ENCODE data around the gene ARRDC2. TPM values are rescaled to one million over a fixed set of nuclear protein-coding genes. Genes with fewer than 3 reads are reported as not detected.

ARRDC2 gene
- total and polyA plus RNA-seq, 2 donors (not counting 1 experiment from before 2014, with no cell fraction given): 131 to 639 TPM

- intact Hi-C loops (cut with micrococcal nuclease): no loop called here
- POLR2A ChIA-PET: interaction anchor here (0.6 kb wide), 1 partner anchor 251 kb away, joined by 4 read pairs; no protein-coding TSS in a partner anchor
Observed at GRCh38 chr19:17993076-17993813, 14.7 kb upstream of the ARRDC2 start.

More at GRCh38 chr19:17993076-17993813, 14.7 kb upstream of the ARRDC2 start:
- no peak for TF ChIP-seq CTCF (IDR thresholded peaks at IDR 0.05)
- no peak for TF ChIP-seq EZH2 (IDR thresholded peaks at IDR 0.05; ENCODE audit: borderline replicate concordance, insufficient read depth, low read depth, low read length, poor library complexity, severe bottlenecking)
- no peak for DNase-seq
- H3K4me1 ChIP-seq (ENCODE audit: control insufficient read depth in 2 of 2, insufficient read depth in 2 of 2, low read length in 2 of 2): peaks cover 0 to 8% of the 10 kb centered on the region in 2 donors
- H2AFZ ChIP-seq (ENCODE audit: insufficient read depth, low read depth, low read length, poor library complexity, severe bottlenecking): no peak overlapping the region
- CTCF ChIA-PET: interaction anchor here (0.6 to 23.7 kb wide), 5 partner anchors 17 to 134 kb away, joined by 4 to 346 read pairs (median 117); partner anchors contain the start of genes CCDC124 and RPL18A
- H3K4me3 ChIP-seq (ENCODE audit: control extremely low read depth in 1 of 5, extremely low read depth in 1 of 5, insufficient read depth in 1 of 5, low read depth in 2 of 5, low read length in 4 of 5): no peak overlapping the region
- no peaks in the 10 kb centered on the region for H3K9me3 ChIP-seq (ENCODE audit: control extremely low read depth in 1 of 3, control insufficient read depth in 2 of 3, insufficient read depth in 1 of 3, low read length in 2 of 3)
- H3K9me3 Mint-ChIP-seq (ENCODE audit: insufficient read depth): no peaks in the 10 kb centered on the region
- H4K20me1 ChIP-seq (ENCODE audit: control insufficient read depth, insufficient read depth, low read length, poor library complexity, severe bottlenecking): no peaks in the 10 kb centered on the region
- H3K27ac ChIP-seq (ENCODE audit: low read length in 2 of 2): no peak overlapping the region
- ATAC-seq (ENCODE audit: low read depth): no peak
- no peaks in the 10 kb centered on the region for H3K27me3 Mint-ChIP-seq
- no peaks in the 10 kb centered on the region for H3K27me3 ChIP-seq (replicated peaks in 1 of 4; ENCODE audit: control extremely low read depth in 1 of 4, control insufficient read depth in 3 of 4, insufficient read depth in 4 of 4, low read length in 3 of 4)
- no peak overlapping the region for H3K4me3 Mint-ChIP-seq
- H3K4me1 Mint-ChIP-seq: peaks cover 6% of the 10 kb centered on the region
- H3K4me2 ChIP-seq (replicated peaks; ENCODE audit: low read depth, low read length, poor library complexity, severe bottlenecking): no peak overlapping the region
- H3K36me3 ChIP-seq (replicated peaks in 1 of 2; ENCODE audit: control extremely low read depth in 1 of 2, control insufficient read depth in 1 of 2, extremely low read depth in 1 of 2, insufficient read depth in 2 of 2, low read length in 1 of 2): no peaks in the 10 kb centered on the region
- H3K79me2 ChIP-seq (ENCODE audit: control insufficient read depth, insufficient read depth, low read length): no peaks in the 10 kb centered on the region
- WGBS (ENCODE audit: insufficient coverage): 96% methylated on average over 14 of the region's 27 CpGs
- H3K9ac ChIP-seq (ENCODE audit: low read length): no peak overlapping the region
- no peak overlapping the region for H3K27ac Mint-ChIP-seq

All from B cell (primary cell).